MM.1S (cell line): ENCODE results near the gene LCN15.
A peak's percentile ranks its signal among the peaks of the same experiment; 100 is the strongest.
"Not testable (repeated sequence)": the region's sequence is repeated elsewhere in the genome, so short reads cannot be mapped to it uniquely, and the experiment has no call there.

ENCODE experiments used
- DNase-seq: peaks from one replicate; pipeline ENCODE4 v3.0.0-alpha.2; 2015
- H2AFZ ChIP-seq: fragments of 300-600 bp; sonication (generic); 2 replicates; pipeline ENCODE4 v1.6.0; 2016; ENCODE audit warnings: antibody characterized with exemption, low read length
- H3F3A ChIP-seq: fragments of 300-600 bp; sonication (generic); 2 replicates; pipeline ENCODE4 v1.6.1; 2016; ENCODE audit warnings: mild to moderate bottlenecking, antibody characterized with exemption, low read length, moderate library complexity, mixed read lengths; ENCODE audit not compliant: insufficient read depth
- H3K27ac ChIP-seq: fragments of 300-600 bp; sonication (generic); 2 replicates; pipeline ENCODE4 v1.5.1; 2016; ENCODE audit warnings: mild to moderate bottlenecking, low read length
- H3K27me3 ChIP-seq: fragments of 300-600 bp; sonication (generic); replicated peaks from 2 replicates; pipeline ENCODE4 v1.6.0; 2016; ENCODE audit warnings: low read length; ENCODE audit not compliant: insufficient read depth
- H3K36me3 ChIP-seq: fragments of 300-600 bp; sonication (generic); replicated peaks from 2 replicates; pipeline ENCODE4 v1.6.1; 2016; ENCODE audit warnings: mild to moderate bottlenecking, low read length, mixed read lengths; ENCODE audit not compliant: insufficient read depth
- H3K4me1 ChIP-seq: fragments of 300-600 bp; sonication (generic); 2 replicates; pipeline ENCODE4 v1.6.1; 2016; ENCODE audit warnings: low read length, mixed read lengths
- H3K4me2 ChIP-seq: fragments of 300-600 bp; sonication (generic); 2 replicates; pipeline ENCODE4 v1.6.0; 2016; ENCODE audit warnings: low read depth, low read length
- H3K4me3 ChIP-seq: fragments of 300-600 bp; sonication (generic); 2 replicates; pipeline ENCODE4 v1.5.1; 2016; ENCODE audit warnings: low read length, mixed read lengths
- H3K79me2 ChIP-seq: fragments of 300-600 bp; sonication (generic); 2 replicates; pipeline ENCODE4 v1.6.1; 2016; ENCODE audit warnings: mixed run types, low read length, mixed read lengths
- H3K9ac ChIP-seq: fragments of 300-600 bp; sonication (generic); 2 replicates; pipeline ENCODE4 v1.6.1; 2016; ENCODE audit warnings: low read length, mixed read lengths
- H3K9me2 ChIP-seq: fragments of 300-600 bp; sonication (generic); replicated peaks from 2 replicates; pipeline ENCODE4 v1.6.1; 2016; ENCODE audit warnings: mild to moderate bottlenecking, low read length, mixed read lengths; ENCODE audit not compliant: insufficient read depth
- H3K9me3 ChIP-seq: fragments of 300-600 bp; sonication (generic); replicated peaks from 2 replicates; pipeline ENCODE4 v1.6.1; 2016; ENCODE audit warnings: mild to moderate bottlenecking, low read length, mixed read lengths; ENCODE audit not compliant: insufficient read depth
- H4K20me1 ChIP-seq: fragments of 300-600 bp; sonication (generic); 2 replicates; pipeline ENCODE4 v1.6.1; 2016; ENCODE audit warnings: mild to moderate bottlenecking, low read length, moderate library complexity, mixed read lengths; ENCODE audit not compliant: insufficient read depth
- EZH2 ChIP-seq: fragments of 300-600 bp; sonication (generic); optimal IDR thresholded peaks from 2 replicates; pipeline ENCODE3; 2017; ENCODE audit warnings: low read depth, mild to moderate bottlenecking, antibody characterized with exemption, low read length, mixed read lengths
- EZH2phosphoT487 ChIP-seq: fragments of 300-600 bp; sonication (generic); IDR thresholded peaks from 2 replicates; pipeline ENCODE4 v1.6.1; 2018; ENCODE audit warnings: antibody characterized with exemption, low read length
- TF ChIP-seq, protein P1 (sequence below): fragments of 300-600 bp; sonication (generic); IDR thresholded peaks from 2 replicates; pipeline ENCODE4 v1.5.1; 2016; ENCODE audit warnings: antibody characterized with exemption, low read length, mixed read lengths

LCN15 gene

GRCh38 chr9:136769710-136770191, 5.4 kb upstream of the LCN15 start:
- H3K79me2 ChIP-seq = no peaks in the 10 kb centered on the region
- peaks cover 21% of the 10 kb centered on the region for H3K27me3 ChIP-seq
- no peak overlapping the region for H3K4me3 ChIP-seq
- H4K20me1 ChIP-seq = no peaks in the 10 kb centered on the region
- no peak overlapping the region for H2AFZ ChIP-seq
- TF ChIP-seq, protein P1, sequence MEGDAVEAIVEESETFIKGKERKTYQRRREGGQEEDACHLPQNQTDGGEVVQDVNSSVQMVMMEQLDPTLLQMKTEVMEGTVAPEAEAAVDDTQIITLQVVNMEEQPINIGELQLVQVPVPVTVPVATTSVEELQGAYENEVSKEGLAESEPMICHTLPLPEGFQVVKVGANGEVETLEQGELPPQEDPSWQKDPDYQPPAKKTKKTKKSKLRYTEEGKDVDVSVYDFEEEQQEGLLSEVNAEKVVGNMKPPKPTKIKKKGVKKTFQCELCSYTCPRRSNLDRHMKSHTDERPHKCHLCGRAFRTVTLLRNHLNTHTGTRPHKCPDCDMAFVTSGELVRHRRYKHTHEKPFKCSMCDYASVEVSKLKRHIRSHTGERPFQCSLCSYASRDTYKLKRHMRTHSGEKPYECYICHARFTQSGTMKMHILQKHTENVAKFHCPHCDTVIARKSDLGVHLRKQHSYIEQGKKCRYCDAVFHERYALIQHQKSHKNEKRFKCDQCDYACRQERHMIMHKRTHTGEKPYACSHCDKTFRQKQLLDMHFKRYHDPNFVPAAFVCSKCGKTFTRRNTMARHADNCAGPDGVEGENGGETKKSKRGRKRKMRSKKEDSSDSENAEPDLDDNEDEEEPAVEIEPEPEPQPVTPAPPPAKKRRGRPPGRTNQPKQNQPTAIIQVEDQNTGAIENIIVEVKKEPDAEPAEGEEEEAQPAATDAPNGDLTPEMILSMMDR = peak; percentile 43
- TF ChIP-seq EZH2phosphoT487 = no peak
- no peak for TF ChIP-seq EZH2
- H3K36me3 ChIP-seq = no peaks in the 10 kb centered on the region
- no peaks in the 10 kb centered on the region for H3K9me3 ChIP-seq
- H3K27ac ChIP-seq = no peak overlapping the region
- peak; percentile 28 for DNase-seq
- H3K4me1 ChIP-seq = peaks cover 20% of the 10 kb centered on the region
- peaks cover 28% of the 10 kb centered on the region for H3F3A ChIP-seq
- H3K4me2 ChIP-seq = no peak overlapping the region
- no peak overlapping the region for H3K9ac ChIP-seq
- no peaks in the 10 kb centered on the region for H3K9me2 ChIP-seq

DNA sequence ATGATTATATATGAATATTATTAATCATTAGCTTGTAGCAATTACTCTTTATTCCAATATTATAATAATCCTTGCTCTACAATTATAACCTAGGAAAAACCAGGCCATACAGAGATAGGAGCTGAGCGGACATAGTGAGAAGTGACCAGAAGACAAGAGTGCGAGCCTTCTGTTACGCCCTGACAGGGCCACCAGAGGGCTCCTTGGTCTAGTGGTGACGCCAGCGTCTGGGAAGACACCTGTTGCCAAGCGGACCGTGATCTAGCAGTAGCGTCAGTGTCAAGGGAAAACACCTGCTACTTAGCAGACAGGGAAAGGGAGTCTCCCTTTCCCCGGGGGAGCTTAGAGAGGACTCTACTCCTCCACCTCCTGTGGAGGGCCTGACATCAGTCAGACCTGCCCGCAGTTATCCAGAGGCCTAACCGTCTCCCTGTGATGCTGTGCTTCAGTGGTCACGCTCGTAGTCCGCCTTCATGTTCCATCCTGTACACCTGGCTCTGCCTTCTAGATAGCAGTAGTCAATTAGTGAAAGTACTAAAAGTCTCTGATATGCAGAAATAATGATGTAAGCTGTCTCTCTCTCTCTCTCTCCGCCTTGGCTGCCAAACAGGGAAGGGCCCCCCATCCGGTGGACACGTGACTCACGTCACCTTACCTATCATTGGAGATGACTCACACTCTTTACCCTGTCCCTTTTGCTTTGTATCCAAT, 2.2 kb upstream of the LCN15 start:
- TF ChIP-seq, protein P1 = peak; percentile 41
- not testable (repeated sequence) for H3K36me3 ChIP-seq, H3K9me2 ChIP-seq

GRCh38 chr9:136765745-136766409, 1.6 kb upstream of the LCN15 start:
- peak overlapping the region; percentile 54; the same call in 1 of the 2 replicates for H3K9ac ChIP-seq
- peak overlapping the region; percentile 70; the same call in 1 of the 2 replicates for H3K27ac ChIP-seq
- not testable (repeated sequence) for H3K36me3 ChIP-seq, H3K9me2 ChIP-seq, H3K79me2 ChIP-seq, H3K9me3 ChIP-seq, H4K20me1 ChIP-seq
- peaks cover 17% of the 10 kb centered on the region for H3K4me1 ChIP-seq
- H3K4me3 ChIP-seq = peak overlapping the region; percentile 59
- H2AFZ ChIP-seq = peak overlapping the region; percentile 74; the same call in 1 of the 2 replicates
- H3F3A ChIP-seq = peaks cover 28% of the 10 kb centered on the region
- DNase-seq = peak; percentile 71
- H3K27me3 ChIP-seq = peaks cover 12% of the 10 kb centered on the region
- peak overlapping the region; percentile 94 for H3K4me2 ChIP-seq

More for the DNA sequence above, 2.2 kb upstream of the LCN15 start:
- H3F3A ChIP-seq = peaks cover 28% of the 10 kb centered on the region
- not testable (repeated sequence) for H3K9ac ChIP-seq, H3K79me2 ChIP-seq, H4K20me1 ChIP-seq, H3K9me3 ChIP-seq, H2AFZ ChIP-seq
- peak; percentile 80 for DNase-seq
- peaks cover 16% of the 10 kb centered on the region for H3K27me3 ChIP-seq
- peak overlapping the region; percentile 70; the same call in 1 of the 2 replicates for H3K27ac ChIP-seq
- peak overlapping the region; percentile 94 for H3K4me2 ChIP-seq
- H3K4me1 ChIP-seq = peaks cover 17% of the 10 kb centered on the region
- peak overlapping the region; percentile 59; the same call in 1 of the 2 replicates for H3K4me3 ChIP-seq

- H3K9ac ChIP-seq = no peak overlapping the region
- no peak for TF ChIP-seq EZH2
- TF ChIP-seq, protein P1 = no peak
- TF ChIP-seq EZH2phosphoT487 = no peak
- peak overlapping the region; percentile 94; the same call in 1 of the 2 replicates for H3K4me2 ChIP-seq
These were observed 723 bp upstream of the LCN15 start for GRCh38 chr9:136765041-136765440.

More at GRCh38 chr9:136765041-136765440, 723 bp upstream of the LCN15 start:
- no peak overlapping the region for H2AFZ ChIP-seq
- H3K27ac ChIP-seq = no peak overlapping the region
- no peaks in the 10 kb centered on the region for H4K20me1 ChIP-seq
- H3F3A ChIP-seq = peaks cover 28% of the 10 kb centered on the region
- no peaks in the 10 kb centered on the region for H3K36me3 ChIP-seq
- no peaks in the 10 kb centered on the region for H3K79me2 ChIP-seq
- no peaks in the 10 kb centered on the region for H3K9me3 ChIP-seq
- H3K9me2 ChIP-seq = no peaks in the 10 kb centered on the region
- no peak for DNase-seq
- peaks cover 20% of the 10 kb centered on the region for H3K27me3 ChIP-seq
- H3K4me1 ChIP-seq = peaks cover 17% of the 10 kb centered on the region
- H3K4me3 ChIP-seq = no peak overlapping the region
